HUES6 (cell line): ENCODE results near the gene ERCC4.
A peak's percentile ranks its signal among the peaks of the same experiment; 100 is the strongest.
"Not testable (repeated sequence)": the region's sequence is repeated elsewhere in the genome, so short reads cannot be mapped to it uniquely, and the experiment has no call there.

Source experiments
- H3K27ac ChIP-seq: 2 replicates; pipeline ENCODE4 v1.7.0; 2013; ENCODE audit warnings: low read depth, mild to moderate bottlenecking, low read length, inconsistent platforms
- H3K27me3 ChIP-seq: 2 replicates; pipeline ENCODE4 v1.6.1; 2013; ENCODE audit warnings: low read length; ENCODE audit not compliant: control insufficient read depth, insufficient read depth
- H3K36me3 ChIP-seq: 2 replicates; pipeline ENCODE4 v1.6.1; 2013; ENCODE audit warnings: low read length; ENCODE audit not compliant: control insufficient read depth, insufficient read depth
- H3K4me1 ChIP-seq: 2 replicates; pipeline ENCODE4 v1.6.1; 2013; ENCODE audit warnings: low read length; ENCODE audit not compliant: control insufficient read depth, insufficient read depth
- H3K4me3 ChIP-seq: 2 replicates; pipeline ENCODE4 v1.5.1; 2013; ENCODE audit warnings: low read depth, low read length
- H3K9ac ChIP-seq: one replicate; pipeline ENCODE4 v1.6.1; 2013; ENCODE audit warnings: mild to moderate bottlenecking, low read length
- H3K9me3 ChIP-seq: 2 replicates; pipeline ENCODE4 v1.6.1; 2013; ENCODE audit warnings: low read depth, low read length; ENCODE audit not compliant: control insufficient read depth, insufficient read depth

The ERCC4 gene

DNA sequence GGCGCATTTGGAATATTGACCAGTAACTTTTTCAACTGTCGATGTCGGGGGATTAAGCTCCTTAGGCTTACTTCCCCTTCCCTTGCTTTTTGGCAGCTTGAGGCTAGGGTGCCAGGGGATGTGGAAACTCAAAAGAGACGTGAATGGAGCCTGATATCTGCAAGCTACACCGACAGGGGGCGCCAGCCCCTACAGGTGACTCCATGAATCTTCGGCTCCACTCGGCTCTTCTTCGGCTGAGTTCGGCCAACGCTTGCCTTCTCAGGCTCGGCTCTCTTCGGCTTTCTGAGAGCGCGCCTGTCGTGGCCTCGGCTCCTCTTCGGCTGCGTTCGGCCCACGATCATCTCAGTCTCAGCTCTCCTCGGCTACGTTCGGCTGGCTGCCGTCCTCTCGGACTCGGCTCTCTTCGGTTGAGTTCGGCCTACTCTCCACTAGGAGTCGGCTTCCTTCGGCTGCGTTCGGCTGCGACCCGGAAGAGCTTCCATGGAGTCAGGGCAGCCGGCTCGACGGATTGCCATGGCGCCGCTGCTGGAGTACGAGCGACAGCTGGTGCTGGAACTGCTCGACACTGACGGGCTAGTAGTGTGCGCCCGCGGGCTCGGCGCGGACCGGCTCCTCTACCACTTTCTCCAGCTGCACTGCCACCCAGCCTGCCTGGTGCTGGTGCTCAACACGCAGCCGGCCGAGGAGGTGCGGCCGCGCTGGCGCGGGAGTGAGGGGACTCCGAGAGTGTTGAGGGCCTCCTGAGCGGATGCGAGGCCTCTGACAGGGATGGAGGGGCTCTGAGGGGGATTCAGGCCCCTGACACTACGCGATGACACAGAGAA lies at the start of gene ERCC4:
TSS of gene ERCC4 (plus strand) at position 472 of the 827 bp plus-strand sequence. CDS start at position 484, 12 bp downstream.
- no peaks in the 10 kb centered on the region for H3K9me3 ChIP-seq
- H3K27me3 ChIP-seq: no peaks in the 10 kb centered on the region
- H3K4me1 ChIP-seq: peaks cover 7% of the 10 kb centered on the region; the same call in 1 of the 2 replicates
- H3K9ac ChIP-seq: peak within 1 kb of the TSS; percentile 86
- peak within 1 kb of the TSS; percentile 38; the same call in 1 of the 2 replicates for H3K27ac ChIP-seq
- H3K4me3 ChIP-seq: peak within 1 kb of the TSS; percentile 93
- H3K36me3 ChIP-seq: peaks cover 19% of the 10 kb centered on the region

- no peak overlapping the region for H3K9ac ChIP-seq
- H3K9me3 ChIP-seq: no peaks in the 10 kb centered on the region
- no peak overlapping the region for H3K4me3 ChIP-seq
These were observed 46.0 kb upstream of the ERCC4 start for GRCh38 chr16:13873835-13874438.

DNA sequence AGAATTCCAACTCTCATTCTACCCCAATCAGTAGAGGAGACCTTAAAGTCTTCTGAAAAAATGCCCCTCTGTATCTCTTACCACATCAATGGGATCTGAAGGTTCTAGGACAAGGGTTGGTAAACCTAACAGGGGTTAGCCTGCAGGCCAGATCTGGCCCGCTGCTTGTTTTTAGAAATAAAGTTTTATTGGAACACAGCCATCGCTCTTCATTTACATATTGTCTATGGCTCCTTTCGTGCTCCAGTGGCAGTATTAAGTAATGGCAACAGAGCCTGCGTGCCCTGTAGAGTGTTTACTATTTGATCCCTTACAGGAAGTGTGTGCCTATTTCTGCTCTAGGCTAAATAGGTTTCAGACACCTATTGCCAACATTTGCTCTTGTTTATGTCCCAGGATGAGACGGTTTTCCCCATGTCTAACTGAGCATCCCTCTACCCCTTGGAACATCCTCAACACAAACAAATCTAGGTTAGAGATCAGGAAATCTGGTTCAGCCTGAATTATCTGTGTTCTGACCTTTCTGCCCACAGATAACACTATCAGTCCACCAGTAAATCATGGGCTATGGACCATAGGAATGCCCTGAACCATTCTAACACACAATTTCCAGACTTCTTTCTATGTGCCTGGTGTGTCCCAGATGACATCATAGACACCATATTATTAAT lies 44.2 kb upstream of the ERCC4 start:
- Histone ChIP-seq H3K9me3 (no peaks in the 10 kb centered on the region), H3K27ac (no peak overlapping the region)

More at GRCh38 chr16:13873835-13874438, 46.0 kb upstream of the ERCC4 start:
- Histone ChIP-seq H3K27me3 (no peaks in the 10 kb centered on the region), H3K27ac (no peak overlapping the region), H3K36me3 (no peaks in the 10 kb centered on the region), H3K4me1 (no peaks in the 10 kb centered on the region)

GRCh38 chr16:13883276-13883675 lies 36.7 kb upstream of the ERCC4 start:
- no peak overlapping the region for H3K4me3 ChIP-seq
- H3K4me1 ChIP-seq: no peaks in the 10 kb centered on the region
- no peaks in the 10 kb centered on the region for H3K27me3 ChIP-seq
- peaks cover 11% of the 10 kb centered on the region; the same call in 1 of the 2 replicates for H3K9me3 ChIP-seq
- H3K9ac ChIP-seq: no peak overlapping the region
- no peak overlapping the region for H3K27ac ChIP-seq
- H3K36me3 ChIP-seq: no peaks in the 10 kb centered on the region

More for the DNA sequence above, 44.2 kb upstream of the ERCC4 start:
- Histone ChIP-seq H3K36me3 (no peaks in the 10 kb centered on the region), H3K4me3 (no peak overlapping the region), H3K27me3 (no peaks in the 10 kb centered on the region), H3K4me1 (no peaks in the 10 kb centered on the region), H3K9ac (no peak overlapping the region)

GRCh38 chr16:13883881-13884280 lies 36.1 kb upstream of the ERCC4 start:
- H3K27ac ChIP-seq: no peak overlapping the region
- H3K36me3 ChIP-seq: no peaks in the 10 kb centered on the region
- H3K4me3 ChIP-seq: no peak overlapping the region
- peaks cover 16% of the 10 kb centered on the region; the same call in 1 of the 2 replicates for H3K9me3 ChIP-seq
- no peaks in the 10 kb centered on the region for H3K27me3 ChIP-seq
- H3K9ac ChIP-seq: no peak overlapping the region
- no peaks in the 10 kb centered on the region for H3K4me1 ChIP-seq

- no peaks in the 10 kb centered on the region for H3K4me1 ChIP-seq
- H3K27ac ChIP-seq: no peak overlapping the region
- H3K4me3 ChIP-seq: no peak overlapping the region
- H3K36me3 ChIP-seq: no peaks in the 10 kb centered on the region
- H3K27me3 ChIP-seq: no peaks in the 10 kb centered on the region
- no peak overlapping the region for H3K9ac ChIP-seq
- H3K9me3 ChIP-seq: peaks cover 23% of the 10 kb centered on the region
These were observed 34.3 kb upstream of the ERCC4 start for GRCh38 chr16:13885700-13886099.

- Histone ChIP-seq H3K36me3 (no peaks in the 10 kb centered on the region), H3K4me1 (no peaks in the 10 kb centered on the region), H3K9me3 (peaks cover 24% of the 10 kb centered on the region), H3K27ac (no peak overlapping the region), H3K4me3 (no peak overlapping the region), H3K9ac (no peak overlapping the region), H3K27me3 (no peaks in the 10 kb centered on the region)
These were observed 33.3 kb upstream of the ERCC4 start for GRCh38 chr16:13886608-13887007.

DNA sequence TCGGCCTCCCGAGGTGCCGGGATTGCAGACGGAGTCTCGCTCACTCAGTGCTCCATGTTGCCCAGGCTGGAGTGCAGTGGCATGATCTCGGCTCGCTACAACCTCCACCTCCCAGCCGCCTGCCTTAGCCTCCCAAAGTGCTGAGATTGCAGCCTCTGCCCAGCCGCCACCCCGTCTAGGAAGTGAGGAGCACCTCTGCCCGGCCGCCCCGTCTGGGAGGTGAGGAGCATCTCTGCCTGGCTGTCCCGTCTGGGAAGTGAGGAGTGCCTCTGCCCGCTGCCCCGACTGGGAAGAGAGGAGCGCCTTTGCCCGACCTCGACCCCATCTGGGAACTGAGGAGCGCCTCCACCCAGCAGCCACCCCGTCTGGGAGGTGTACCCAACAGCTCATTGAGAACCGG lies 30.6 kb upstream of the ERCC4 start:
- H3K4me3 ChIP-seq, H3K27ac ChIP-seq, H3K9ac ChIP-seq, H3K4me1 ChIP-seq, H3K36me3 ChIP-seq, H3K27me3 ChIP-seq: not testable (repeated sequence)
- H3K9me3 ChIP-seq: peaks cover 24% of the 10 kb centered on the region

GRCh38 chr16:13892301-13892700 lies 27.7 kb upstream of the ERCC4 start:
- H3K36me3 ChIP-seq: no peaks in the 10 kb centered on the region
- no peak overlapping the region for H3K27ac ChIP-seq
- H3K4me1 ChIP-seq: no peaks in the 10 kb centered on the region
- no peak overlapping the region for H3K4me3 ChIP-seq
- peaks cover 22% of the 10 kb centered on the region for H3K9me3 ChIP-seq
- no peak overlapping the region for H3K9ac ChIP-seq
- no peaks in the 10 kb centered on the region; the same call in 1 of the 2 replicates for H3K27me3 ChIP-seq

DNA sequence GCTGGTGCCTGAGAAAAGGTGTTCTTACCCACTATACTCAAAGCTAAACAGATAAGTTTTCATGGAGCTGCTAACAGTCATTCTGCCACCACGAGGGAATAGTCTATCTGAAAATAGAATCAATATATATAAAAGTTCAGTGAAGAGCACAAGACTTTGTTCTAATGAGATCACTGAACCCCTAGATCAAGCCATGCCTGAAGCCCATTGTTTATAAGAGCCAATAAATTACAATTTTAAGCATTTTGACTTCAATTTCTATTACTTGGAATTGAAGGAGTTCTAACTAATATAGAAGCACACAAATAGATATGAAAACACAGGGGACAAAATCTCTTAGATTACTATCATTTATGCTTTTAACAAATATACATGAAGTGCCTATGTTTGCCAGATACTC lies 24.4 kb upstream of the ERCC4 start:
- no peaks in the 10 kb centered on the region; the same call in 1 of the 2 replicates for H3K27me3 ChIP-seq
- H3K9ac ChIP-seq: no peak overlapping the region
- peaks cover 11% of the 10 kb centered on the region for H3K9me3 ChIP-seq
- no peak overlapping the region for H3K27ac ChIP-seq
- H3K36me3 ChIP-seq: no peaks in the 10 kb centered on the region
- H3K4me3 ChIP-seq: no peak overlapping the region
- no peaks in the 10 kb centered on the region for H3K4me1 ChIP-seq
